UCSD-AML1 (cell line): ENCODE results near the gene PPIL3.
"Not testable (repeated sequence)": the region's sequence is repeated elsewhere in the genome, so short reads cannot be mapped to it uniquely, and the experiment has no call there.

ENCODE experiments used
- DNase-seq: peaks from one replicate; lab custom pipeline; 2025; ENCODE audit not compliant: unreplicated experiment; lab: John Stamatoyannopoulos, UW

Gene PPIL3

DNA sequence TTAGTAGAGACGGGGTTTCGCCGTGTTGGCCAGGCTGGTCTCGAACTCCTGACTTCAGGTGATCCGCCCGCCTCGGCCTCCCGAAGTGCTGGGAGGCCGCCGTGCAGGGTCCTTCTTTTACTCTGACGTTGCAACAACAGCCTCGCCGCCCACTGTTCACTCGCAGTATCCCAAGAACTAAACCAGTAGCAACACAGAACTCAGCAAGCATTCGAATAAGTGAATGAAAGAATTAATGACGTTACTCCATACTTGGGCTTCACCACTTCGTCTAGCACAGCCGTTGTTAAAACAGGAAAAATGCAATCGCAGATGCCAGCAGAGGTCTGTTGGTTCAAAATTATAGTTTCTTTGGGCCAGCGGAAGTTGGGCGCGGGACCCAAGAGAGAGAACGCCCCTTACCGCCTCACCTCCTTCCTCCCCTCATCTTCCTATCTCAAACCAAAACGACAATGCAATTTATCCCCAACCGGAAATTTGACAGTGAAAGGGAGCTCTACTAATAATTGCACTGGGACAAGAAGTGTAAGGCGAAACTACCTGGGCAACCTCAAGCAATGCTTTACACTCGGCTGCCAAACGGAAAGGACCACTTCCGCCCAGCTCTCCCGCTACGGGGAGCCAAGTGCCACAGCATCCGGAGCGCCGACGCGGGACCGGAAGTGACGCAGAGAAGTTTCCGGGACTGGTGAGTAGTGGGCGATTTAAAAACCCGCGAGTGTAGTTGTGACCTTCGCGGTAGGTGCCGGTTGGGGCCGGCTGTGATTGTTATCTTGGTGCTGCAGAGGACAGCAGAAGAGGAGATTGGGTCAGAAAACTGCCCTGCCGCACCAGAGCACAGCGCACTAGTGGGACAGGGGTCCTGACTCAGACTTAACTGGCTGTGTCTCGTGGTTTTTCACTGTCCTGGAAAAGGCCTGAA lies at the start of gene PPIL3, which contains the start of gene NIF3L1:
TSS of gene PPIL3 (minus strand) at position 374 of the 922 bp plus-strand sequence. CDS start 1,462 bp downstream, outside the sequence.
TSS of gene NIF3L1 (plus strand) at position 668 of the 922 bp plus-strand sequence. CDS start 2,573 bp downstream, outside the sequence.
- peak; percentile 97 for DNase-seq

DNA sequence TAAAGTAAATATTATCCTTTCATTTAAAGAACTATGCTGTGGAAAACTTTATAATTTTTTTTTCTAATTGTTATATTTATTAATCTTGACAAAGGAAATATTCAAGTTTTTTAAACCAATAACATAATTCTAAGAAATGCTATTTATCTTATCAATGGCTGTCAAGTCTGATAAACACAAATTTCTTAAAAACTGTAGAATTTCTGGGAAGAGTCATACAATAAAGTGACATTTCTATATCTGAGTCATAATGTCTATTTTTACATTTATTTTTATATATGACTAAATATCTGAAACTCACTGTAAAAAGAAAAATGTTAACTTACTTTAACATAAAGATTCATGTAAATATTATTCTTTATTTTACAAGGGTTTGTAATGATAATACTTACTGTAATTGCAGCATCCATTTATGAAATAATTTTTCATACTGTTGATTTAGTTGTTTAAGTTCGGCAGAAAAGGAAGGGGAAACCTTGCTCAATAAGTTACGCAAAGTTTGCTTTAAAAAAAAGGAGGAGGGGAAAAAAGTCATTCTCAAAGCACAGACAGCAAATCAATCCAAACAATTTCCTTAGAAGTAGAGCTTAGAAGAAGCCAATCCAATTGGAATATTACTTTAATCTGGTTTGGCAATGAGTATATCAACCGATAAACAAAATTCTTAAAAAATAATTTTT lies 42.2 kb upstream of the PPIL3 start:
- no peak for DNase-seq

GRCh38 chr2:200929334-200930249 lies 40.7 kb upstream of the PPIL3 start:
- DNase-seq = no peak

- DNase-seq = no peak
Observed at GRCh38 chr2:200922439-200922838, 33.6 kb upstream of the PPIL3 start.

GRCh38 chr2:200913654-200914053 lies 24.8 kb upstream of the PPIL3 start:
- no peak for DNase-seq

GRCh38 chr2:200909958-200910357 lies 21.1 kb upstream of the PPIL3 start:
- DNase-seq = no peak

DNA sequence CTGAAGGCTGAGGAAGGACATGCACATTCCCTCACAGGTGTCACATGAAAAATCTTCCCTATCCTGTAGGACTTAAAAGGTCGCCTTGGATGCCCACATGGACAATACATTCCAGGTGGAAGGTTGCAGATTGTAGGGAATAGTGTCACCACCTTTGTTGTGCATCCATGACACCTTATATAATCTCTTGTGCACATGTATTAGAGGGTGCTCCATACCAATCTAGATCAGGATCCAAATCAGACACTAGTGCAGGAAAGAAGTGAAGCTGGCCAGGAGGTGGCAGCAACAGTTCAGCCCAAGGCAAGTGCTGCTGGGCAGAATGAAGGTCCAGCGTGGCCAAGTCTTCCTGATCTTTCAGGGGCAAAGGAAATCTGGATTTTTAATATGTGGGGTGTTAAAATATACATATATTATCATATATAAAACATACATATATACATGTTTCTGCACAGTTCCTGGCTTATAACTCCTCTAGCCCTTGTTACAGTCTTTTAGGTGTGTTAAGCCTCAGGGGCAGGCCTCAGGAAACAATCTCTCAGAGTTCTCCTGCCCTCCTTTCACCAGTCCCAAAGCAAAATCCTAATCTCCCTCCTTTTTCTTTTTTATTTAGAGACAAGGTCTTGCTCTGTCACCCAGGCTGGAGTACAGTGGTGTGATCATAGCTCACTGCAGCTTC lies 16.9 kb upstream of the PPIL3 start:
- peak; percentile 64 for DNase-seq

- peak; percentile 47 for DNase-seq
Observed at GRCh38 chr2:200901459-200902072, 12.7 kb upstream of the PPIL3 start.

- DNase-seq = no peak
Observed at GRCh38 chr2:200899482-200899881, 10.6 kb upstream of the PPIL3 start.

GRCh38 chr2:200881715-200882249 lies 7.1 kb downstream of the PPIL3 start:
- DNase-seq = not testable (repeated sequence)

GRCh38 chr2:200878289-200878880 lies 10.5 kb downstream of the PPIL3 start:
- no peak for DNase-seq

- no peak for DNase-seq
Observed at GRCh38 chr2:200877443-200877842, 11.4 kb downstream of the PPIL3 start.

GRCh38 chr2:200873560-200873959 lies 15.3 kb downstream of the PPIL3 start:
- no peak for DNase-seq

DNA sequence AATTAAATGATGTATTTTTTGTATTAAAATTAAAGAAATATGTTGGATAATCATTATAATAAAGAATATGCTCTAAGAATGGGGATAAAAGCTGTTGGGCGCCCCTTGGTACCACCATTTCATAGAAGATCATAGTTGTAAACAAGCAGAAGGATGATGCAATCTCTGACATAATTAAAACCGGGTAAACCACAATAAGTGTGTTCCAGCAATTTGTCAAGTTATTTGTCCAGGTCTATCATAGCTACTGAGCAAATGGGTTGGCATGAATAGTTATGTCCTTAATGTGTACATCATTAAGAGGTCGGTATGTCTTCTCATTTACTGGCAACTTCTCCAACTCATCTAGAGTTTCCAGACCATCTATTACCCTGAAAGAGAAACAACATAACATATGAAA lies 17.7 kb downstream of the PPIL3 start:
- DNase-seq = no peak

GRCh38 chr2:200869014-200869413 lies 19.9 kb downstream of the PPIL3 start:
- peak; percentile 37 for DNase-seq

GRCh38 chr2:200864176-200865034 lies 24.5 kb downstream of the PPIL3 start, which contains the start of gene CLK1:
Gene CLK1, minus strand, starts transcription at chr2:200864658. Its CDS starts 2,796 bp downstream, at chr2:200861862.
- peak; percentile 94 for DNase-seq

- no peak for DNase-seq
Observed at GRCh38 chr2:200863782-200864175, 25.1 kb downstream of the PPIL3 start.

DNA sequence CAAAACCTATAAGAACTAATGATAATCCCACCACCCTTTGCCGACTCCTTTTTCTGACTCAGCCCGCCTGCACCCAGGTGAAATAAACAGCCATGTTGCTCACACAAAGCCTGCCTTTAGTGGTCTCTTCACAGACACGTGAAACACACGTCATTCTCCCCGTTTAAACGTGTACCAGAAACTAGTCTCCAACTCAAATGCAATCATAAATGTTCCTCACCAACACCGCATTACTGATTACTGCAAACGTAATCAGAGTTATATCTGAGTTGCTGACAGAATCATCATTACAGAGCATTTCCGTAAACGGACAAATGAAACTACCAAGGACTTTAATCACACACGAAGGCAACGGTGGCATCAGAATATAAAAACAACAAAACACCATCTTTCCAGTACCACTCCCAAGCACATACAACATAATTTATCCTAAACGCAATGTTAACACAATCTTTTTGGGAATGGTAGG lies 26.3 kb downstream of the PPIL3 start:
- DNase-seq = no peak
